ENCODE data around the gene BTG2.

DNA sequence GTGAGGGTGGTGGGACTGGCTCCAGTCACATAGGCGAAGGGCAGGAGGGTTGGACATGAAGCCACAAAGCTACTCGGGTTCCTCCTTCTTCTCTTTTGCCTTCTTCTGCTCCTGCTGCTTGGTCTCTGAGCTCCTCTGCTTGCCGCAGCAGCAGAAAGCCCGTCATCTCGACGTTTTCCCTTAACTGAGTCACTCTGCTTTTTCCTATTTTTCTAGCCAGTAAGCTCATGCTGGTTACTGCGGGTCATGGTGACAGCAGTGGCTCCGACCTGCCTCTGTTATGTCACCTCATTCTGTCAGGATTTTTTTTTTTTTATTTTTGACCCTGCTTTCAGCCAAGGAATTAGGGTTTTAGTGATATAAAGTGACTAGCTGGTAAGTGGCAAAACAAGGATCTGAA lies 48.2 kb downstream of the BTG2 start:
- TF ChIP-seq, protein P1, sequence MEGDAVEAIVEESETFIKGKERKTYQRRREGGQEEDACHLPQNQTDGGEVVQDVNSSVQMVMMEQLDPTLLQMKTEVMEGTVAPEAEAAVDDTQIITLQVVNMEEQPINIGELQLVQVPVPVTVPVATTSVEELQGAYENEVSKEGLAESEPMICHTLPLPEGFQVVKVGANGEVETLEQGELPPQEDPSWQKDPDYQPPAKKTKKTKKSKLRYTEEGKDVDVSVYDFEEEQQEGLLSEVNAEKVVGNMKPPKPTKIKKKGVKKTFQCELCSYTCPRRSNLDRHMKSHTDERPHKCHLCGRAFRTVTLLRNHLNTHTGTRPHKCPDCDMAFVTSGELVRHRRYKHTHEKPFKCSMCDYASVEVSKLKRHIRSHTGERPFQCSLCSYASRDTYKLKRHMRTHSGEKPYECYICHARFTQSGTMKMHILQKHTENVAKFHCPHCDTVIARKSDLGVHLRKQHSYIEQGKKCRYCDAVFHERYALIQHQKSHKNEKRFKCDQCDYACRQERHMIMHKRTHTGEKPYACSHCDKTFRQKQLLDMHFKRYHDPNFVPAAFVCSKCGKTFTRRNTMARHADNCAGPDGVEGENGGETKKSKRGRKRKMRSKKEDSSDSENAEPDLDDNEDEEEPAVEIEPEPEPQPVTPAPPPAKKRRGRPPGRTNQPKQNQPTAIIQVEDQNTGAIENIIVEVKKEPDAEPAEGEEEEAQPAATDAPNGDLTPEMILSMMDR (IDR thresholded peaks at IDR 0.05 in 4 of 5, conservative IDR thresholded peaks at IDR 0.05 in 1 of 5), result no peak
- TF ChIP-seq POLR2A (IDR thresholded peaks at IDR 0.05), result no peak

All from gastrocnemius medialis (tissue), 4 donors.